Measurements from ENCODE around the gene NXPE1. TPM values are rescaled to one million over a fixed set of nuclear protein-coding genes. Genes with fewer than 3 reads are reported as not detected.

Gene NXPE1
- total RNA-seq: not detected

GRCh38 chr11:114559425-114560310, at the start of gene NXPE1:
NXPE1 (minus strand) TSS chr11:114559881; CDS start chr11:114551201, 8,680 bp downstream.

GRCh38 chr11:114595571-114595970, 35.9 kb upstream of the NXPE1 start, which contains the start of gene NXPE4:
NXPE4 (minus strand) TSS chr11:114595786; CDS start chr11:114594759, 1,027 bp downstream.

Small RNA genes within 50 kb of the gene (small RNA-seq; reads per million reads assigned to genes)
- not detected for gene RF01210 (ENCODE audit: low replicate concordance)

Other genes starting within 250 kb of the NXPE1 start
- 12.5 TPM for gene C11orf71, start 159.4 kb downstream of the NXPE1 start, total RNA-seq
- gene RBM7, start 159.2 kb downstream of the NXPE1 start, total RNA-seq: 22.2 TPM
- gene REXO2, start 120.4 kb downstream of the NXPE1 start, total RNA-seq: 54.8 TPM
- gene NXPE4, start 35.9 kb upstream of the NXPE1 start, total RNA-seq: not detected
- 0.94 TPM for gene NXPE2, start 118.6 kb upstream of the NXPE1 start, total RNA-seq

Measured in parietal lobe (tissue), 2 donors.